ENCODE measurements around the gene HEMGN. TPM values are rescaled to one million over a fixed set of nuclear protein-coding genes. Genes with fewer than 3 reads are reported as not detected.

The HEMGN gene
- total and polyA plus RNA-seq, 2 of the 4 experiments (the other 2 are of a cell fraction), result not detected

GRCh38 chr9:97911528-97911927, 26.4 kb downstream of the HEMGN start:
- ATAC-seq (ENCODE audit: low read depth), result no peak
- no TSS peak for BruUV-seq (replicated peaks)
- Histone ChIP-seq H4K20me1 (ENCODE audit: insufficient read depth, low read length) (no peaks in the 10 kb centered on the region), H3K9ac (ENCODE audit: low read depth, low read length) (no peak overlapping the region), H2BK120ac (ENCODE audit: low read depth, low read length) (no peak overlapping the region), H3K79me1 (ENCODE audit: low read depth in 1 of 2, low read length in 2 of 2) (peaks cover 5 to 7% of the 10 kb centered on the region in 2 experiments; a peak in 2 of 4 replicates), H2AFZ (replicated peaks; ENCODE audit: low read length, poor library complexity) (no peak overlapping the region), H2BK5ac (ENCODE audit: low read depth, low read length, poor library complexity, severe bottlenecking) (no peak overlapping the region), H3K27ac (ENCODE audit: insufficient read depth, low read length) (no peak overlapping the region), H3K27me3 (ENCODE audit: control insufficient read depth, insufficient read depth, low read length) (no peaks in the 10 kb centered on the region), H2AK5ac (ENCODE audit: low read depth, low read length) (no peak overlapping the region), H3K4me3 (ENCODE audit: insufficient read depth, low read depth, low read length) (no peak overlapping the region), H3K9me1 (ENCODE audit: insufficient read depth, low read length) (peaks cover 3% of the 10 kb centered on the region; the same call in 1 of the 2 replicates), H3K18ac (ENCODE audit: low read depth, low read length) (no peak overlapping the region), H3K4me1 (ENCODE audit: control insufficient read depth, insufficient read depth, low read length) (no peaks in the 10 kb centered on the region), H3K36me3 (ENCODE audit: control insufficient read depth, insufficient read depth, low read length) (peaks cover 23% of the 10 kb centered on the region), H2BK15ac (ENCODE audit: low read depth, low read length) (no peak overlapping the region), H3K14ac (replicated peaks; ENCODE audit: low read depth, low read length) (no peak overlapping the region), H3K4me2 (ENCODE audit: low read depth, low read length) (no peak overlapping the region), H4K5ac (ENCODE audit: low read depth, low read length) (no peak overlapping the region), H3K56ac (ENCODE audit: extremely low read depth, insufficient read depth, low read length) (no peak overlapping the region), H3K23ac (ENCODE audit: low read depth, low read length) (no peak overlapping the region), H2BK20ac (ENCODE audit: low read depth, low read length) (no peak overlapping the region), H4K91ac (ENCODE audit: insufficient read depth, low read depth, low read length) (no peak overlapping the region), H2AK9ac (replicated peaks; ENCODE audit: low read depth, low read length, poor library complexity) (no peak overlapping the region), H3K9me3 (ENCODE audit: control insufficient read depth, insufficient read depth, low read length) (no peaks in the 10 kb centered on the region), H4K8ac (ENCODE audit: low read depth in 2 of 2, low read length in 2 of 2) (no peak overlapping the region), H3K4ac (ENCODE audit: low read depth, low read length) (no peak overlapping the region)
- no peak for DNase-seq
- ChIA-PET POLR2A (ENCODE audit: unreplicated experiment) (no interaction called here), CTCF (interaction anchor here (0.8 kb wide), 1 partner anchor 10 kb away, joined by 3 read pairs; the partner anchor contains the start of gene TRMO)
- intact Hi-C loops (cut with micrococcal nuclease) (no loop called here), dilution Hi-C loops (cut with HindIII; ENCODE audit: low sequenced_read_pairs, unreplicated experiment) (no loop called here), in situ Hi-C loops (cut with MboI; ENCODE audit: low sequenced_read_pairs) (no loop called here)
- WGBS, 2 experiments (ENCODE audit: extremely low coverage in 2 of 2, insufficient read length in 1 of 2), result no CpG with 5 or more reads among the region's 2 CpGs
- TF ChIP-seq CTCF (conservative IDR thresholded peaks at IDR 0.05; ENCODE audit: low read depth, low read length), result no peak
- no peak for TF ChIP-seq MAFK (IDR thresholded peaks at IDR 0.05; ENCODE audit: low read depth, low read length)
- no peak for TF ChIP-seq POLR2A (IDR thresholded peaks at IDR 0.05; ENCODE audit: low read depth, low read length)
- no peak for TF ChIP-seq ELK1 (IDR thresholded peaks at IDR 0.05; ENCODE audit: borderline replicate concordance, low read depth, low read length)
- TF ChIP-seq BHLHE40 (IDR thresholded peaks at IDR 0.05; ENCODE audit: low read depth, low read length), result no peak
- TF ChIP-seq SMC3 (IDR thresholded peaks at IDR 0.05; ENCODE audit: low read depth, low read length), result no peak
- TF ChIP-seq NFE2L2 (IDR thresholded peaks at IDR 0.05; ENCODE audit: low read depth, low read length), result no peak
- TF ChIP-seq MXI1 (IDR thresholded peaks at IDR 0.05; ENCODE audit: borderline replicate concordance, low read depth, low read length), result no peak
- TF ChIP-seq CEBPB (IDR thresholded peaks at IDR 0.05; ENCODE audit: low read depth, low read length), result no peak
- TF ChIP-seq, protein P1, sequence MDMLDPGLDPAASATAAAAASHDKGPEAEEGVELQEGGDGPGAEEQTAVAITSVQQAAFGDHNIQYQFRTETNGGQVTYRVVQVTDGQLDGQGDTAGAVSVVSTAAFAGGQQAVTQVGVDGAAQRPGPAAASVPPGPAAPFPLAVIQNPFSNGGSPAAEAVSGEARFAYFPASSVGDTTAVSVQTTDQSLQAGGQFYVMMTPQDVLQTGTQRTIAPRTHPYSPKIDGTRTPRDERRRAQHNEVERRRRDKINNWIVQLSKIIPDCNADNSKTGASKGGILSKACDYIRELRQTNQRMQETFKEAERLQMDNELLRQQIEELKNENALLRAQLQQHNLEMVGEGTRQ (IDR thresholded peaks at IDR 0.05; ENCODE audit: low read depth, low read length), result no peak
- no peak for TF ChIP-seq CHD1 (IDR thresholded peaks at IDR 0.05; ENCODE audit: low read depth, low read length)
- no peak for TF ChIP-seq RFX5 (IDR thresholded peaks at IDR 0.05; ENCODE audit: low read depth, low read length)
- TF ChIP-seq FOS (IDR thresholded peaks at IDR 0.05; ENCODE audit: low read depth, low read length), result no peak
